PC-3 (cell line): ENCODE results near the gene HMGXB4. TPM values are rescaled to one million over a fixed set of nuclear protein-coding genes. Genes with fewer than 3 reads are reported as not detected.
A peak's percentile ranks its signal among the peaks of the same experiment; 100 is the strongest.

Experiments
- ATAC-seq: fragments of 200-7000 bp; cut with Tn5 transposase; 2 replicates; pipeline ENCODE4 v1.9.1; 2020; ENCODE audit warnings: mild to moderate bottlenecking, moderate library complexity
- BruUV-seq: library from RNA; stranded (reverse); fragments of 400-500 nt; replicated peaks from 2 replicates; lab custom pipeline; 2021; lab: Mats Ljungman, UMichigan
- CTCF ChIA-PET: fragments of 300-600 bp; sonication (Branson Sonifier 250); formaldehyde crosslinking; loops from one replicate; lab custom pipeline; 2022; ENCODE audit warnings: antibody characterized with exemption; lab: Charles Lee
- POLR2A ChIA-PET: fragments of 300-600 bp; sonication (Branson Sonifier 250); formaldehyde crosslinking; loops from one replicate; lab custom pipeline; 2022; ENCODE audit warnings: antibody characterized with exemption; ENCODE audit not compliant: unreplicated experiment; lab: Charles Lee
- DNase-seq: peaks from one replicate; pipeline ENCODE4 v3.0.0-alpha.2; 2015
- H2AFZ ChIP-seq: fragments of 300-600 bp; sonication (generic); 2 replicates; pipeline ENCODE4 v1.6.0; 2016; ENCODE audit warnings: antibody characterized with exemption, low read length
- H3F3A ChIP-seq: fragments of 300-600 bp; sonication (generic); one replicate; pipeline ENCODE4 v1.6.0; 2017; ENCODE audit warnings: antibody characterized with exemption, low read length, control low read depth, mild to moderate bottlenecking; ENCODE audit not compliant: unreplicated experiment
- H3K27ac ChIP-seq: fragments of 300-600 bp; sonication (generic); 2 replicates; pipeline ENCODE4 v1.5.1; 2016; ENCODE audit warnings: mild to moderate bottlenecking, low read length
- H3K27me3 ChIP-seq: fragments of 300-600 bp; sonication (generic); 2 replicates; pipeline ENCODE4 v1.6.1; 2016; ENCODE audit warnings: low read length, mixed read lengths
- H3K36me3 ChIP-seq: fragments of 300-600 bp; sonication (generic); 2 replicates; pipeline ENCODE4 v1.6.1; 2016; ENCODE audit warnings: low read depth, mixed run types, low read length, mixed read lengths
- H3K4me1 ChIP-seq: fragments of 300-600 bp; sonication (generic); 2 replicates; pipeline ENCODE4 v1.5.1; 2016; ENCODE audit warnings: low read length; ENCODE audit not compliant: insufficient read depth
- H3K4me2 ChIP-seq: fragments of 300-600 bp; sonication (generic); 2 replicates; pipeline ENCODE4 v1.6.0; 2016; ENCODE audit warnings: low read length
- H3K4me3 ChIP-seq: fragments of 300-600 bp; sonication (generic); 2 replicates; pipeline ENCODE4 v1.5.1; 2016; ENCODE audit warnings: mild to moderate bottlenecking, low read length, mixed read lengths
- H3K79me2 ChIP-seq: fragments of 300-600 bp; sonication (generic); 2 replicates; pipeline ENCODE4 v1.6.1; 2017; ENCODE audit warnings: low read length, mixed read lengths
- H3K9ac ChIP-seq: fragments of 300-600 bp; sonication (generic); 2 replicates; pipeline ENCODE4 v1.6.0; 2016; ENCODE audit warnings: mild to moderate bottlenecking, low read length
- H3K9me2 ChIP-seq: fragments of 300-600 bp; sonication (generic); replicated peaks from 2 replicates; pipeline ENCODE4 v1.6.1; 2016; ENCODE audit warnings: mixed run types, low read length, mixed read lengths
- H3K9me3 ChIP-seq: fragments of 300-600 bp; sonication (generic); 2 replicates; pipeline ENCODE4 v1.6.1; 2016; ENCODE audit warnings: low read length, mixed read lengths
- H4K20me1 ChIP-seq: fragments of 300-600 bp; sonication (generic); 2 replicates; pipeline ENCODE4 v1.6.1; 2016; ENCODE audit warnings: low read length, mixed read lengths
- CTCF ChIP-seq: fragments of 300-600 bp; sonication (generic); conservative IDR thresholded peaks from 2 replicates; pipeline ENCODE4 v1.5.1; 2017; ENCODE audit warnings: antibody characterized with exemption, low read depth, mild to moderate bottlenecking, low read length
- EZH2 ChIP-seq: fragments of 300-600 bp; sonication (generic); IDR thresholded peaks from one replicate; pipeline ENCODE4 v1.6.1; 2017; ENCODE audit warnings: antibody characterized with exemption, mild to moderate bottlenecking, low read length; ENCODE audit not compliant: unreplicated experiment
- EZH2phosphoT487 ChIP-seq: fragments of 300-600 bp; sonication (generic); IDR thresholded peaks from 2 replicates; pipeline ENCODE4 v1.6.1; 2018; ENCODE audit warnings: mild to moderate bottlenecking, antibody characterized with exemption, low read length, borderline replicate concordance
- intact Hi-C: fragments of 100-400 bp; cut with micrococcal nuclease; formaldehyde crosslinking; loops from 2 replicates; pipeline ENCODE4 v1.9.0; 2023
- total RNA-seq: library from RNA; depleted of rRNA; stranded (reverse); fragments of >200 nt; gene quantifications from 2 replicates; pipeline ENCODE4 v1.2.3, GENCODE V29; 2014

The HMGXB4 gene
- total RNA-seq, 1 experiment from 2014 or later = 12.9 TPM

DNA sequence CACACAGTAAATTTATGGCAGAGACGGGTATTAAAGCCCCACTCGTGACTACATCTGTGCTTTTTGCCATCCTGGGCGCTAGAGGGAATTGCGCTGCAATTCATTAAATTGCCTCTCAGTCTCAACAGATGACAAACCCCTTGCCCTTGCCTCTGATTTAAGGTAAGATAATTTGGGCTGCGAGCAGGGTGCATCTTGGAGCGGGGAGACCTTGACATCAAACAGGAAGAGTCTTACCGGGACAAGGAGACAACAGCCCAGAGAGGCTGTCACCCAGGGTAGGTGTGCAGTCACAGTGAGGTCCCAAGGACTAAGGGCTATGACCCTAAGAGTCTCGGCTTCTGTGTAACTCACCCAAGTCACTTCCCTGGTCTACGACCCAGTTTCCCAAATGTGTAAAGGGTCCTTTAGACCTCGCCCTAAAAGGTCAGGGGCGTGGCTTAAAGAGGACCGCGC is 42.0 kb downstream of the HMGXB4 start:
- Histone ChIP-seq H3K4me1 (peaks cover 17% of the 10 kb centered on the region), H4K20me1 (no peaks in the 10 kb centered on the region), H3K27ac (no peak overlapping the region), H3K4me3 (peak overlapping the region; percentile 92), H3K9me3 (no peaks in the 10 kb centered on the region), H3K36me3 (peaks cover 1% of the 10 kb centered on the region; the same call in 1 of the 2 replicates), H3K9ac (no peak overlapping the region), H3K9me2 (no peaks in the 10 kb centered on the region), H2AFZ (peak overlapping the region; percentile 79), H3F3A (no peaks in the 10 kb centered on the region), H3K79me2 (peaks cover 6% of the 10 kb centered on the region; the same call in 1 of the 2 replicates), H3K27me3 (no peaks in the 10 kb centered on the region), H3K4me2 (peak overlapping the region; percentile 87)
- ATAC-seq (no peak), DNase-seq (no peak)
- ChIA-PET CTCF (no interaction called here), POLR2A (no interaction called here)
- TSS peak; percentile 79 for BruUV-seq
- intact Hi-C loops = no loop called here
- TF ChIP-seq EZH2 = no peak
- no peak for TF ChIP-seq EZH2phosphoT487
- TF ChIP-seq CTCF = no peak

DNA sequence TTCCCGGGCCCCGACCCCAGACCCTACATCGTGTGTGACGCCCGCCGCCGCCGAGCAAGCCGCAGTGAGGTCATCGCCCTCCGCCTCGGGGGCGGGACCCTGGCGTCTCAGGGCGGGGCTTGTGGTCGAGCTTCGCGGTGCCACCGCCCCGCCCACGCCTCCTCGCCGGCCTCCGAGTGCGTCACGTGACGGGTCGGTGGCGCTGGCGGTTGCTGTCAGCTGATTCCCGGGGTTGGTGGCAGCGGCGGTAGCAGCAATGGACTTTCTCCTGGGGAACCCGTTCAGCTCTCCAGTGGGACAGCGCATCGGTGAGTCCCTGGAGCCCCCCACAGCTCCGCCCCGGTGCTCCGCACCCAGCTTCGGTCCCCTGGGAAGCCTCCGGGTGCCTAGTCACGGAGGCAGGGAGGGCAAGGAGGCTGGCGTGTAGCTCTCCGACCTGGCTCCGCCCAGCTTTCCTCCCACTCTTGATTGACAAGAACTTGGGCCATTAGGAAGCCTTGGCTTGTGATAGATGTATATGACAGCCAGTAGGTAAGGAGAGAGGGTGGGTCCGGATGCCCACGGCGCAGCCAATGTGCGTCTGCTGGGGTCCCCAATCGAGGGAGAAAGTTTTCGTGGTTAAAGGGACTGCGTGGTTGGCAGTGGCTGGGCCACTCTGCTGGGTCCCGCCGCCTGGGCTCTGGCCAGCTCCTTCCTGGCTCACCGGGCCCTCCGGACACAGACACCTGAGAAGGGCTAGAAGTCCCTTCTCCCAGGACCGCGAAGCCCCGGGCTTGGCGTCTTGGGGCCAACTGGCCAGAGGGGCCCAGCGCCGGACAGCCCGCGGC is 42.6 kb downstream of the HMGXB4 start, which contains the start of gene TOM1:
Gene TOM1 (plus strand): TSS at position 222 of the 827 bp plus-strand sequence. CDS start 35 bp downstream, at position 257.
- H3K27me3 ChIP-seq = no peaks in the 10 kb centered on the region
- intact Hi-C loops = no loop called here
- TSS peak; percentile 59 for BruUV-seq
- H3K79me2 ChIP-seq = peaks cover 6% of the 10 kb centered on the region; the same call in 1 of the 2 replicates
- no peaks in the 10 kb centered on the region for H4K20me1 ChIP-seq
- H2AFZ ChIP-seq = peak within 1 kb of the TSS; percentile 79
- H3F3A ChIP-seq = no peaks in the 10 kb centered on the region
- H3K4me1 ChIP-seq = peaks cover 17% of the 10 kb centered on the region
- no peak for TF ChIP-seq CTCF
- TF ChIP-seq EZH2phosphoT487 = no peak
- TF ChIP-seq EZH2 = no peak
- DNase-seq = peak; percentile 96
- peak within 1 kb of the TSS; percentile 73 for H3K27ac ChIP-seq
- no peaks in the 10 kb centered on the region for H3K9me2 ChIP-seq
- peak within 1 kb of the TSS; percentile 74 for H3K9ac ChIP-seq
- POLR2A ChIA-PET = interaction anchor here (0.5 to 0.6 kb wide), 2 partner anchors 92 to 861 kb away, joined by 3 read pairs; partner anchors contain the start of gene APOL3
- H3K4me2 ChIP-seq = peak within 1 kb of the TSS; percentile 87
- H3K36me3 ChIP-seq = no peaks in the 10 kb centered on the region; the same call in 1 of the 2 replicates
- no peaks in the 10 kb centered on the region for H3K9me3 ChIP-seq
- peak; percentile 94 for ATAC-seq
- peak within 1 kb of the TSS; percentile 92 for H3K4me3 ChIP-seq
- CTCF ChIA-PET = no interaction called here
